Measurements from ENCODE around the gene ZNF385A.

Gene ZNF385A

DNA sequence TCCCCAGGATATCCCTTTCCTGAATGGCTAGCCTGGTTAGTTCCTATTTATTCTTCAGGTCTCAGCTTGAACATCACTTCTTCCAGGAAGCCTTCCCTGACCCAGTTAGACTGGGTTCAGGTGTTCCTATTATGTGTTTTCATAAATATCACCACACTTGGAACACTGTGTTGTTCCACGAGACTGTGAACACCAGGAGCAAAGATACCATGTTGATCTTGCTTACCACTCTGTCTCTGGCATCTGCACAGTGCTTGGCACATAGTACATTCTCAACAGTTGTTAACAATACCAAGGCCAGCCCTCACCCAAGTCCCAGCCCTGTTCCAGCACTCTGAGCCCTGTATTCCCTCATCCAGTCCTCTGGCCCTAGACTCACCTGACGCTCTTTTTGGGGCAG is 13.7 kb upstream of the ZNF385A start:
- TF ChIP-seq ZNF565 (CRISPR knock-in tag; conservative IDR thresholded peaks at IDR 0.05; ENCODE audit: low read depth) (no peak), PPARA (CRISPR knock-in tag; IDR thresholded peaks at IDR 0.05; ENCODE audit: borderline replicate concordance) (no peak), ZNF8 (CRISPR knock-in tag; IDR thresholded peaks at IDR 0.05) (no peak), ISL1 (CRISPR knock-in tag; IDR thresholded peaks at IDR 0.05) (no peak), TCF4 (CRISPR knock-in tag; IDR thresholded peaks at IDR 0.05; ENCODE audit: borderline replicate concordance) (no peak), CSDC2 (CRISPR knock-in tag; IDR thresholded peaks at IDR 0.05) (no peak), ZC3H10 (CRISPR knock-in tag; IDR thresholded peaks at IDR 0.05) (no peak), ZNF70 (CRISPR knock-in tag; IDR thresholded peaks at IDR 0.05) (no peak), CSRNP3 (CRISPR knock-in tag; IDR thresholded peaks at IDR 0.05) (no peak), ESRRG (CRISPR knock-in tag; IDR thresholded peaks at IDR 0.05) (no peak), OSR1 (CRISPR knock-in tag; IDR thresholded peaks at IDR 0.05) (no peak)

GRCh38 chr12:54397157-54397556 is 12.6 kb upstream of the ZNF385A start:
- ATAC-seq, result no peak

More for the DNA sequence above, 13.7 kb upstream of the ZNF385A start:
- no peak for ATAC-seq

DNA sequence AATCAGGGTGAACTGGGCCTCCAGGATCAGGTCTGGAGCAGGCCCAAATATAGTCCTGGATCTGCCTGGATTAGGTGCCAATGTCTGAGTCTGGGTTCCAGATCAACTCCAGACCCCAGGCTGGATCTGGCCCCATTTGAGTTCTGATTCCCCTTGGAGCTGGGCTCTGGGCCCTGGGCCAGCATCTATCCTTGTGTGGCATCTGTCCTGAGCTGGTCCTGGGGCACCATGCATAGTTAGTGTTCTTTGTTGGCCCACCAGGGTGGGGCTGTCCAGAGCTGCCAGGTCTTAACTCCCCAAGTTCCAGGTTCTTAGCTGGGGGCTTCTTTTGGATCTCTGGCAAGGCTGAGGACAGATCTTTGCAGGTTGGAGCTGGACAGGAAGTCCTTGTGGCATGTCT is 11.0 kb upstream of the ZNF385A start:
- no peak for TF ChIP-seq SNAI2 (CRISPR knock-in tag; IDR thresholded peaks at IDR 0.05)
- no peak for TF ChIP-seq CREB5 (CRISPR knock-in tag; IDR thresholded peaks at IDR 0.05; ENCODE audit: low read depth)
- no peak for TF ChIP-seq ESRRG (CRISPR knock-in tag; IDR thresholded peaks at IDR 0.05)
- no peak for TF ChIP-seq ZFP30 (CRISPR knock-in tag; IDR thresholded peaks at IDR 0.05)
- TF ChIP-seq CSRNP3 (CRISPR knock-in tag; IDR thresholded peaks at IDR 0.05), result no peak
- TF ChIP-seq ZNF8 (CRISPR knock-in tag; IDR thresholded peaks at IDR 0.05), result no peak
- no peak for TF ChIP-seq POU6F1 (CRISPR knock-in tag; IDR thresholded peaks at IDR 0.05; ENCODE audit: borderline replicate concordance, low read depth)
- TF ChIP-seq TCF4 (CRISPR knock-in tag; IDR thresholded peaks at IDR 0.05; ENCODE audit: borderline replicate concordance), result no peak
- no peak for ATAC-seq

More at GRCh38 chr12:54397157-54397556, 12.6 kb upstream of the ZNF385A start:
- TF ChIP-seq ZNF8 (CRISPR knock-in tag; IDR thresholded peaks at IDR 0.05) (no peak), ESRRG (CRISPR knock-in tag; IDR thresholded peaks at IDR 0.05) (no peak), SNAI2 (CRISPR knock-in tag; IDR thresholded peaks at IDR 0.05) (no peak), BACH2 (CRISPR knock-in tag; IDR thresholded peaks at IDR 0.05; ENCODE audit: borderline replicate concordance) (no peak), ZNF70 (CRISPR knock-in tag; IDR thresholded peaks at IDR 0.05) (no peak), CSDC2 (CRISPR knock-in tag; IDR thresholded peaks at IDR 0.05) (no peak), POU6F1 (CRISPR knock-in tag; IDR thresholded peaks at IDR 0.05; ENCODE audit: borderline replicate concordance, low read depth) (no peak), ZC3H10 (CRISPR knock-in tag; IDR thresholded peaks at IDR 0.05) (no peak), ZFP3 (CRISPR knock-in tag; IDR thresholded peaks at IDR 0.05) (no peak), RARB (CRISPR knock-in tag; IDR thresholded peaks at IDR 0.05) (no peak), ARNTL (CRISPR knock-in tag; IDR thresholded peaks at IDR 0.05; ENCODE audit: borderline replicate concordance, low read depth) (no peak), TOX (CRISPR knock-in tag; IDR thresholded peaks at IDR 0.05; ENCODE audit: borderline replicate concordance) (no peak)
- TF ChIP-seq, protein P1, sequence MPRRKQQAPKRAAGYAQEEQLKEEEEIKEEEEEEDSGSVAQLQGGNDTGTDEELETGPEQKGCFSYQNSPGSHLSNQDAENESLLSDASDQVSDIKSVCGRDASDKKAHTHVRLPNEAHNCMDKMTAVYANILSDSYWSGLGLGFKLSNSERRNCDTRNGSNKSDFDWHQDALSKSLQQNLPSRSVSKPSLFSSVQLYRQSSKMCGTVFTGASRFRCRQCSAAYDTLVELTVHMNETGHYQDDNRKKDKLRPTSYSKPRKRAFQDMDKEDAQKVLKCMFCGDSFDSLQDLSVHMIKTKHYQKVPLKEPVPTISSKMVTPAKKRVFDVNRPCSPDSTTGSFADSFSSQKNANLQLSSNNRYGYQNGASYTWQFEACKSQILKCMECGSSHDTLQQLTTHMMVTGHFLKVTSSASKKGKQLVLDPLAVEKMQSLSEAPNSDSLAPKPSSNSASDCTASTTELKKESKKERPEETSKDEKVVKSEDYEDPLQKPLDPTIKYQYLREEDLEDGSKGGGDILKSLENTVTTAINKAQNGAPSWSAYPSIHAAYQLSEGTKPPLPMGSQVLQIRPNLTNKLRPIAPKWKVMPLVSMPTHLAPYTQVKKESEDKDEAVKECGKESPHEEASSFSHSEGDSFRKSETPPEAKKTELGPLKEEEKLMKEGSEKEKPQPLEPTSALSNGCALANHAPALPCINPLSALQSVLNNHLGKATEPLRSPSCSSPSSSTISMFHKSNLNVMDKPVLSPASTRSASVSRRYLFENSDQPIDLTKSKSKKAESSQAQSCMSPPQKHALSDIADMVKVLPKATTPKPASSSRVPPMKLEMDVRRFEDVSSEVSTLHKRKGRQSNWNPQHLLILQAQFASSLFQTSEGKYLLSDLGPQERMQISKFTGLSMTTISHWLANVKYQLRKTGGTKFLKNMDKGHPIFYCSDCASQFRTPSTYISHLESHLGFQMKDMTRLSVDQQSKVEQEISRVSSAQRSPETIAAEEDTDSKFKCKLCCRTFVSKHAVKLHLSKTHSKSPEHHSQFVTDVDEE (CRISPR knock-in tag; IDR thresholded peaks at IDR 0.05), result no peak

Data from SK-N-SH treated with all-trans-retinoic acid at 6 μM for 48 hours (cell line).